ENCODE data around the gene ANKRD9.
"Not testable (repeated sequence)": the region's sequence is repeated elsewhere in the genome, so short reads cannot be mapped to it uniquely, and the experiment has no call there.

The ANKRD9 gene

DNA sequence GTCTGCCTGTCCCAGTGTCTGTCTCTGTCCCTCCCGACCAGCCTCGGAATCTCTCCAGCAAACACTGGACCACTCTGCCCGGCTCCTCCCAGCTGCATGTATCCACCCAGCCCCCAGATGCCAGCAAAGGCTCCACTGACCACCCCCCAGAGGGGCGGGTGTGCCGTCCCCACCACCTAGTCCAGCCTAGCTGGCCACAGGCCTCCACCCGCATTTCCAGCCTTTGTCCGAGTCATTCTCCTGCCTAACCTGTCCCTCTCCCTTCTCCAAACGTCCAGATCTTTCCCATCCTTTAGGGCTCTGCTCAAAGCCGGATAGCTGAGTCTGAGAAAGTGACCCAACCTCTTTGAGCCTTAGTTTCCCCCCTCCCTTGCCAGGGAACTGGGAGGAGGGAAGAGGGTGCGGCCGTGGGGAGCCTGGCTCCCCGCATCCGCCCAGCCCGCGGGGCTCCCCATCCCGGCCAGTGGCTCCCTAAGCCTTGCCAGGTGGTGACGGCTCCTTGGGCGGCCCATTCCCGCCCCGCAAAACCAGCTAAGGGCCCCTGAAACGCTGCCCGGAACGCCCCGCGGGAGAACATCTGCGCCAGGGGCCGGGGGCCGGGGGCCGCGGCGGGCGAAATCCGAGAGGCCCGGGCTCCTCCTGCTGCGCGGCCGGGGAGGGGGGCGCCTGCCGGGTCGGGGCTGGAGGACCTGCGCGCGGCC is 34.6 kb upstream of the ANKRD9 start:
- Histone ChIP-seq H3K4me2 (ENCODE audit: insufficient read depth, low read length) (no peak overlapping the region), H3K9ac (ENCODE audit: low read depth, low read length) (no peak overlapping the region), H3K4me3 (ENCODE audit: low read depth in 1 of 2, low read length in 2 of 2) (no peak overlapping the region), H2AFZ (ENCODE audit: low read depth, low read length) (no peak overlapping the region), H4K20me1 (ENCODE audit: insufficient read depth, low read length) (no peaks in the 10 kb centered on the region; the same call in 1 of the 2 replicates), H3K36me3 (ENCODE audit: insufficient read depth, low read length) (no peaks in the 10 kb centered on the region), H3K27ac (ENCODE audit: low read length) (no peak overlapping the region), H3K9me3 (ENCODE audit: insufficient read depth, low read length, severe bottlenecking) (no peaks in the 10 kb centered on the region), H3K4me1 (ENCODE audit: insufficient read depth, low read length) (no peaks in the 10 kb centered on the region), H3K79me2 (ENCODE audit: insufficient read depth, low read length) (no peaks in the 10 kb centered on the region), H3K27me3 (ENCODE audit: insufficient read depth, low read length, poor library complexity) (no peaks in the 10 kb centered on the region)
- TF ChIP-seq EZH2 (IDR thresholded peaks at IDR 0.05; ENCODE audit: borderline replicate concordance, low read depth, low read length, severe bottlenecking), result no peak
- TF ChIP-seq, protein P1, sequence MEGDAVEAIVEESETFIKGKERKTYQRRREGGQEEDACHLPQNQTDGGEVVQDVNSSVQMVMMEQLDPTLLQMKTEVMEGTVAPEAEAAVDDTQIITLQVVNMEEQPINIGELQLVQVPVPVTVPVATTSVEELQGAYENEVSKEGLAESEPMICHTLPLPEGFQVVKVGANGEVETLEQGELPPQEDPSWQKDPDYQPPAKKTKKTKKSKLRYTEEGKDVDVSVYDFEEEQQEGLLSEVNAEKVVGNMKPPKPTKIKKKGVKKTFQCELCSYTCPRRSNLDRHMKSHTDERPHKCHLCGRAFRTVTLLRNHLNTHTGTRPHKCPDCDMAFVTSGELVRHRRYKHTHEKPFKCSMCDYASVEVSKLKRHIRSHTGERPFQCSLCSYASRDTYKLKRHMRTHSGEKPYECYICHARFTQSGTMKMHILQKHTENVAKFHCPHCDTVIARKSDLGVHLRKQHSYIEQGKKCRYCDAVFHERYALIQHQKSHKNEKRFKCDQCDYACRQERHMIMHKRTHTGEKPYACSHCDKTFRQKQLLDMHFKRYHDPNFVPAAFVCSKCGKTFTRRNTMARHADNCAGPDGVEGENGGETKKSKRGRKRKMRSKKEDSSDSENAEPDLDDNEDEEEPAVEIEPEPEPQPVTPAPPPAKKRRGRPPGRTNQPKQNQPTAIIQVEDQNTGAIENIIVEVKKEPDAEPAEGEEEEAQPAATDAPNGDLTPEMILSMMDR (IDR thresholded peaks at IDR 0.05; ENCODE audit: borderline replicate concordance, extremely low read depth, low read length, poor library complexity, severe bottlenecking), result no peak
- no peak for ATAC-seq (ENCODE audit: insufficient read depth, low read depth)
- DNase-seq, result no peak

- H3K27ac ChIP-seq (ENCODE audit: low read length), result no peak overlapping the region
Measured at GRCh38 chr14:102541771-102542170, 32.2 kb upstream of the ANKRD9 start.

GRCh38 chr14:102541029-102541491 is 31.5 kb upstream of the ANKRD9 start:
- H3K27me3 ChIP-seq (ENCODE audit: insufficient read depth, low read length, poor library complexity); H3K9me3 ChIP-seq (ENCODE audit: insufficient read depth, low read length, severe bottlenecking): not testable (repeated sequence)

More at GRCh38 chr14:102541771-102542170, 32.2 kb upstream of the ANKRD9 start:
- Histone ChIP-seq H2AFZ (ENCODE audit: low read depth, low read length) (no peak overlapping the region), H3K9ac (ENCODE audit: low read depth, low read length) (no peak overlapping the region), H3K9me3 (ENCODE audit: insufficient read depth, low read length, severe bottlenecking) (no peaks in the 10 kb centered on the region), H4K20me1 (ENCODE audit: insufficient read depth, low read length) (no peaks in the 10 kb centered on the region; the same call in 1 of the 2 replicates), H3K27me3 (ENCODE audit: insufficient read depth, low read length, poor library complexity) (no peaks in the 10 kb centered on the region), H3K4me1 (ENCODE audit: insufficient read depth, low read length) (no peaks in the 10 kb centered on the region), H3K79me2 (ENCODE audit: insufficient read depth, low read length) (no peaks in the 10 kb centered on the region), H3K4me3 (ENCODE audit: low read depth in 1 of 2, low read length in 2 of 2) (no peak overlapping the region), H3K4me2 (ENCODE audit: insufficient read depth, low read length) (no peak overlapping the region), H3K36me3 (ENCODE audit: insufficient read depth, low read length) (no peaks in the 10 kb centered on the region)
- ATAC-seq (ENCODE audit: insufficient read depth, low read depth) (no peak), DNase-seq (no peak)
- TF ChIP-seq, protein P1 (IDR thresholded peaks at IDR 0.05; ENCODE audit: borderline replicate concordance, extremely low read depth, low read length, poor library complexity, severe bottlenecking), result no peak
- TF ChIP-seq EZH2 (IDR thresholded peaks at IDR 0.05; ENCODE audit: borderline replicate concordance, low read depth, low read length, severe bottlenecking), result no peak

GRCh38 chr14:102540315-102541028 is 30.9 kb upstream of the ANKRD9 start:
- H3K4me1 ChIP-seq (ENCODE audit: insufficient read depth, low read length), result no peaks in the 10 kb centered on the region
- no peaks in the 10 kb centered on the region for H3K9me3 ChIP-seq (ENCODE audit: insufficient read depth, low read length, severe bottlenecking)
- no peak overlapping the region for H3K9ac ChIP-seq (ENCODE audit: low read depth, low read length)
- H2AFZ ChIP-seq (ENCODE audit: low read depth, low read length), result no peak overlapping the region
- no peak for ATAC-seq (ENCODE audit: insufficient read depth, low read depth)
- no peaks in the 10 kb centered on the region; the same call in 1 of the 2 replicates for H4K20me1 ChIP-seq (ENCODE audit: insufficient read depth, low read length)
- H3K27me3 ChIP-seq (ENCODE audit: insufficient read depth, low read length, poor library complexity), result no peaks in the 10 kb centered on the region
- no peak overlapping the region for H3K4me2 ChIP-seq (ENCODE audit: insufficient read depth, low read length)
- no peaks in the 10 kb centered on the region for H3K36me3 ChIP-seq (ENCODE audit: insufficient read depth, low read length)
- no peak overlapping the region for H3K4me3 ChIP-seq (ENCODE audit: low read depth in 1 of 2, low read length in 2 of 2)
- TF ChIP-seq, protein P1 (IDR thresholded peaks at IDR 0.05; ENCODE audit: borderline replicate concordance, extremely low read depth, low read length, poor library complexity, severe bottlenecking), result no peak
- no peak for TF ChIP-seq EZH2 (IDR thresholded peaks at IDR 0.05; ENCODE audit: borderline replicate concordance, low read depth, low read length, severe bottlenecking)
- no peak for DNase-seq
- H3K79me2 ChIP-seq (ENCODE audit: insufficient read depth, low read length), result no peaks in the 10 kb centered on the region
- no peak overlapping the region for H3K27ac ChIP-seq (ENCODE audit: low read length)

More at GRCh38 chr14:102541029-102541491, 31.5 kb upstream of the ANKRD9 start:
- not testable (repeated sequence) for H3K9ac ChIP-seq (ENCODE audit: low read depth, low read length); H3K4me1 ChIP-seq (ENCODE audit: insufficient read depth, low read length); H3K4me3 ChIP-seq (ENCODE audit: low read depth in 1 of 2, low read length in 2 of 2); H3K27ac ChIP-seq (ENCODE audit: low read length); H2AFZ ChIP-seq (ENCODE audit: low read depth, low read length); H3K4me2 ChIP-seq (ENCODE audit: insufficient read depth, low read length); H3K36me3 ChIP-seq (ENCODE audit: insufficient read depth, low read length); H4K20me1 ChIP-seq (ENCODE audit: insufficient read depth, low read length); DNase-seq; ATAC-seq (ENCODE audit: insufficient read depth, low read depth); H3K79me2 ChIP-seq (ENCODE audit: insufficient read depth, low read length)

Data from DND-41 (cell line).